Inflammatory macrophage treated with lipopolysaccharide for 4 hours (primary cell): ENCODE data around the gene MAD1L1.

ENCODE experiments used
- DNase-seq: peaks from one replicate; pipeline ENCODE4 v3.0.0-alpha.2; 2020

The MAD1L1 gene

DNA sequence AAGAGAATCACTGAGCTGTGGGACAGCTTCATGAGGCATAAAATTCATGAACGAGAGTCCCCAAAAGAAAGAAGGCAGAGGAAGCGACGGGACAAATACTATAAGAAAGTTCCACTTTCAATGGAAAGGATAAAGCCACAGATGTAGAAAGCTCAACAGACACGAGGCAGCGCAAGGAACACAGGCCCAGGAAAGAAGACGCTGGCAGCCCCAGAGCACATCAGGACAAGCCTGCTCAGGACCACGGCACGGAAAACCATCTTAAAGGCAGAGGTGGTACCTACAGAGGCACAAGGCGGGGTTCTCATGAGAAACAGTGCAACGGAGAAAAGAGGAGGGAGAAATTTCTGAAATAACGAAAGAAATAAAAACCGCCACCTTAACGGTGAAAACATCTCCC is 273.4 kb downstream of the MAD1L1 start:
- DNase-seq, result no peak

DNA sequence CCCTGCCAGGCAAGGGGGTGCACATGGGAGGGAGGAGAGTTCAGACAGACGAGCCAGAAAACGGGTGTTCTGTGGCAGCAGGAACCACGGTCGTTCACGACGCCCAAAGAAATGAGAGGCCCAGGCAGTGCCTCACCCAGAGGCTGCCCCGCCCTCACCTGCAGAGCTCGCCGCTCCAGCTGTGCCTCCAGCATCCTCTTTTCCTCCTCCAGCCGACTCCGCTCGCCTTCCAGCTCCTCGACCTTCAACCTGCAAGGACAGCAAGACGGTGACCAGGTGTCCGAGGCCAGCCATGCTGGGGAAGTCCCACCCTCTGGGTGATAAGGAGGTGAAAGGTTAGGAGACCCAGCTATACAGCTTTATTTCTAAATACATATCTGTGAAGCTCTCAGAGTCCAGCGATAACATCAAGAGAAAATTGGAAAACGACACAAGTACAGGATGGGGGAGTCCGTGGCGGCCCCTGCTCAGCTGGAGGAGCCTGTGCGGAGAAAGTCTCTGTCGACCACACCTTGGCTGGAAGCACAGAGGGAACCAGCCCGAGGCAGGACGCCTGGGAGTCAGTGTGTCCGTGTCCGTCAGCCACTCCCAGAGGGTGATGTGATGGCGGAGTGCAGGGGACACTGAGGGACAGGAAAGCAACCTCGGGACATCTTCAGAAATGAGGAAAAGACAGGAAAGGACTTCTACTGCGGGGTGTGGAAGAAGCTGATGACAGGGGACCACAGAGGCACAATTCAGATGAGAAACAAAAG is 275.1 kb downstream of the MAD1L1 start:
- no peak for DNase-seq

DNA sequence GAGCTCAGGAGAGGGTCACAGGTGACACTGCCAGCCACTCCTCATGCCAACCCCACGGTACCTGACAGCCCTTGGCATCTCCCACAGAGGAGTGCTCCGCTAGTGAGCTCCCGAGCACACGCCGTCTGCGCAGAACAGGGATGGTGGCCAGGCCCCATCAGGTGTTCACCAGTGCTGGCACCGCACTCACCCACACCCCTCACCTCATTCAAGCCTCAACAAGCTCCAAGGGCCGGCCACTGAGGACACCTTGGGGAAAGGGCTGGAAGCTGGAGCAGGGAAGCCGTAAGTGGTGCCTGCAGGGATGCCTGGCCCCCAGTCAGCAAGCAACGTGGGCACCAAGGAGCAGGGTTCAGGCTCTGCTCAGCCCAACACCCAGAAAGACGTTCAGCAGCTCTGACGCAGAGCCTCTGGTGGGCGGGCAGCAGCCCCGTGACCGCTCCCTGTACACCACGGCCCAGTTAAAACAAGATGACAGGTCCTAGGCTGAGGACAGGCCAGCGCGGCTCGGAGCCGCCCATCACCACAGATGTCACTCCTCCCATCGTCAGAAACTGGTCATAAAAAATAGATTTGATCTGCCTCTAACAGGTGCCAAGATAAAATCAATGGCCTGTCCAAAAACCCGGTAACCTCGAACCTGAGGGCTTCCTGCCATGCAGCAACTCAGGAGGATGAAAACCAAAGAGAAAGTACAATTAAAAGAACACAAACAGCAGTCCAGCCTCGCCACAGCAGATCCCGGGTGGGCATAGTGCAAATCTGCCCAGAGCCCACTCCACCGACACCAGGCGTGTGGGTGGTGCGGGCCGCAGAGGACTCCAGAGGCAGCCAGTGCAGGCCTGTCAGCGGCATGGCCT is 275.9 kb downstream of the MAD1L1 start:
- DNase-seq, result no peak

DNA sequence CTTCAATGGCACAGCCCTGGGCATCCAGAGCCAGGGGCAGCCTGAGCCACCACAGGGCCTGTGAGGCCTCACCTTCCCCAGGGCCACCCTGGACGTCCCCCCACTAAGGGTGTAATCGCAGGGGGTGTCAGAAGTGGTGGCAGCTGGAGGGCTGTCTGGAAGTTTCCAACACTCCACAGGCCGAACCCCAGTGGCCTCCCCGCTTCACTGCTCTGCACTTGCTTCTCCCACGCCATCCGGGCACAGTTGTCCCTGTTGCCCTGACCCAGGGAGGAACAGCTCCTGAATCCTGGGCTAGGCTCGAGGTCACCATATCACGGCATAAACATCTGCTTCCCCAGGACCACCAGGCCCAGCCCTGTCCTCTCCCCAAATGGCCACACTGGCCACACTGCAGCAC is 276.6 kb downstream of the MAD1L1 start:
- no peak for DNase-seq

DNA sequence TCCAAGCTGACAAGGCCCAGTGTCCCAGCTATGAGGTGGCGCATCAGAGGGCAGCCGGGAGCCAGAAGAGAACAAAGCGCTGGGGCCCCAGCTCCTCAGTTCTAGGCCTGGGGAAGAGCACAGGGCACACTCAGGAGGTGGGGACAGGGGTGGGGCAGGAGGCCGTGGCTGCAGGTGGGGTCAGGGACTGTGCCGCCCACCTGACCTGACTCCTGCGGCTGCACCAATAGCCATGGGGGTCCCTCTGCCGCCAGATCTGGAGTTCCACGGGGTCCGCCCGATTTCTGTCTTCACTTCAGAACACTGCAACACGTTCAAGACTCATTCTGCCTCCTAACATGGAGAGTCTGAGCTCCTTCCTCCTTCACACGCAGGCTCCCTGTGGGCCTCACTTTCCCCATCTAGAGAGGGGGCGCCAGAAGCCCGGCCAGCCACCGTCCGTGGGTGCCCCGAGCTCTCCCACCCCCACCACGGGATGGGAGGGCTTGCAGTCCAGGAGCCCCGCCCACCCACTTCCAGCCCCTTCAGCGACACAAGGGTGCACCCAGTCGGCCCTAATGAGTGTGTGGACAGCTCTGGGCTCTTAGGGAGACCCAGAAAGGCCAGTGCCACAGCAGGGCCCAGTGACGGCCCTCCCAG is 278.3 kb downstream of the MAD1L1 start:
- no peak for DNase-seq

DNA sequence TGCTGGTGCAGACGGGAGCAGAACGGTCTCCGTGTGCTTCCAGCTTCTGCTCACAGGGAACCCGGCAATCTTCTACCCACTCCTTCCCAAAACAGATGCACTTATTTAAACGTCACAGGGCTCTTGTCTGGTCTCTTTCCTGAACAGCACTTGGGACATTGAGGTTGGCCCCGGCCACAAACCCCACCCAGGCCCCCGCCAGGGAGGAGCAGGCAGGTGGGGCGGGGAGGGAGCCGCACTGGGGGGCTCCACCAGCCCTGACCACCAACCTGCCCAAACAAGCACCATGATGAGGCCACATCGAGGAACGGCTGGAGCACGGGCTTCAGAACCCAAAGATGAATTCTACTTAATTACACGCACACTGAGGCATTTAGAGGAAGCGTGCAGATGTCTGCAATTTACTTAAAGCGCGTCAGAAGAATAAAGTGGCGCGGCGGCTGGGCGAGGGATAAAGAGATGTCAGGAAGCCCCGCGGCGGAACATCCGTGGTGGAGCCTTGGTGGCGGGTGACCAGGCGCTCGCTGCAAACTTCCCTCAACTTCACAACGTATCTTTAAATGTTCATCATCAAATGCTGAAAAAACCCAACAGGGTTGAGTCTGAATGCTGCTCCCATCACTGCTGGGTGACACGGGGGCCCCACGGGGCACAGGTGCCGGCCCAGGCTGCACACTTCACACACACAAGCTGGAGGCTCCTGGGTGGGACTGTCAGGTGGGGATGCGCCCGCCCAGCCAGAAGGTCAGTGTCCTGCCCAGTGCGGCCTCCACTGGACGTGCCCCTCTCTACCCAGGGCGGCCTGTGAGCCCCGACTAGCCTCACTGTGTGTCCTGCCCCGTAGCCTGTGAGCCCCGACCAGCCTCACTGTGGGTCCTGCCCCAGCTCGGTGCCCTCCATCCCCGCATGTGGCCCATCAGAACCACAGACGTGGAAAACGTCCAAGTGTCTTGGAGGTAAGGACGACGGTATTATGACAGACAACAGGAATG is 279.2 kb downstream of the MAD1L1 start:
- DNase-seq, result no peak

DNA sequence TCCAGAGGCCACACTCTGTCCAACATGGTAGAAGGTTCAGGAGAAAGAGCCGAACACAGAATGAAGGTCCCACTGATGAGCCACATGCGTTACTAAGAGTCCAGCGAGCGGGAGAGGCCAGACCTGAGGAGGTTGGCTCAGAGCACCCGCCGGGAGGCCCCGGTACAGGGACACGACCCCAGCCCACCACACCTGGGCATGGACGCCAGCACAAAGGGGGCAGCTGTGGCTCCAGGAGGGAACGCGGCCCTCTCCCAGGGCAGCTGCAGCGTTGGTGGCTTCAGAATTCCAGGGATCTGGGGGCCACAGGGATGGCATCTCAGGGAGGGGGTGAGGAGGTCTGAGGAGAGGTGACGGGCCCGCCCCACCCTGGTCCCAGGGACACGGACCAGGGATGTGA is 280.0 kb downstream of the MAD1L1 start:
- DNase-seq, result no peak

DNA sequence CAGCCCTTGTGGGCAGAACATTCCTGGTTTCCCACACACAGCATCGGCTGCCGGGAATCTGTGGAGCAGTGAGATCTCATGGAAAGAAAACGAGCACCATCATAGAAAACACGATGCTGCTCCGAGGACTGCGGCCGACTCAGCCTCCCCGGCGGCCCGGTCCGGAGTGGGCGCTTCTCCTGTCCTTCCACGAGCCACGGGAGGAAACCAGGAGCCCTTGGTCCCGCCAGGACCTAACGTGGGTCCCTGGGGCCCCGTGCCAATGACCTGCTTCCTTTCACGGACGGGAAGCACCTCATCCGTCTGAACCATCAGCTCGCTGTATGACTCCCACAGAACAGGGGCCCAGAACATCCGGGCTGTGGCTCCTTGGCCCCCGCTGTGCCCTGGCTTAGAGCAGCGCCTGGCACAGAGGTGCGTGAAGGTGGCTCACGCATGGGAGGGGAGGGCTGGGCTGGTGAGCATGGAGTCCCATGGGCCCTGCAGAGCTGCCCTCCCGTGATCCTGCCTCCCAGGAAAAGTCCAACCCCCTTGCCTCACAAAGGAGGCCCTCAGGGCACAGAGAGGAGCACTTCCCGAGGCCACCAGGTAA is 280.5 kb downstream of the MAD1L1 start:
- no peak for DNase-seq

DNA sequence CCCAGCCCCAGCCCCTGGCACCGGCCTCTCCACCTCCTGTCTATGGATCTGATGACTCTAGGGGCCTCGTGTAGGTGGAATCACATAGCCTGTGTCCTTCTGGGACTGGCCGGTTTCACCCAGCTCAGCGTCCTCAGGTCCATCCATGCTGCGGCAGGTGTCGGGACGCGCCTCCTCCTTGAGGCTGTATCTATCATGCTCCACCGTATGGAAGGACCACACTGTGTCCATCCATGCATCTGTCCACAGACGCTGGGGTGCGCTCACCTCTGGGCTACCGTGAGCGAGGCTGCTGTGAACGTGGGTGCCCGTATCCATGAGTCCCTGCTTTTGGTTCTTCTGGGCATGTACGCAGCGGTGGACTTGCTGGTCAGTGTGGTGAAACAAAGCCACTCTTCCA is 281.1 kb downstream of the MAD1L1 start:
- DNase-seq, result no peak

DNA sequence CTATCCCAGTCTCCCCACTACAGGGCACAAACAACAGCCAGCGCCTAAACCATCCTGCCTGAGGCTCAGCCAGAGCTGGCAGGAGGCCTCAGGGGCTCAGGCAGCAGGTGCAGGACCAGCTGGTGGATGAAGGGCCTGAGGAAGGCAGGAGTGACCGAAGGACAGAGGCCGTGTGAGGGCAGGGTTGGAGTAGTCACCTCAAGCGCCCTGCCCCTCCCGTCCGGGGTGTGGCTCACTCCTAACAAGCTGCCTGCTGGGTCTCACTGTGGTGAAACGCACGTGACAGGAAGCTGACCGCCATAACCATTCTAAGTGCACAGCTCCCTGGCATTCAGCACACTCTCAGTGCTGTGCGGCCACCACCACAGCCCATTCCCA is 281.6 kb downstream of the MAD1L1 start:
- DNase-seq, result peak; percentile 45

DNA sequence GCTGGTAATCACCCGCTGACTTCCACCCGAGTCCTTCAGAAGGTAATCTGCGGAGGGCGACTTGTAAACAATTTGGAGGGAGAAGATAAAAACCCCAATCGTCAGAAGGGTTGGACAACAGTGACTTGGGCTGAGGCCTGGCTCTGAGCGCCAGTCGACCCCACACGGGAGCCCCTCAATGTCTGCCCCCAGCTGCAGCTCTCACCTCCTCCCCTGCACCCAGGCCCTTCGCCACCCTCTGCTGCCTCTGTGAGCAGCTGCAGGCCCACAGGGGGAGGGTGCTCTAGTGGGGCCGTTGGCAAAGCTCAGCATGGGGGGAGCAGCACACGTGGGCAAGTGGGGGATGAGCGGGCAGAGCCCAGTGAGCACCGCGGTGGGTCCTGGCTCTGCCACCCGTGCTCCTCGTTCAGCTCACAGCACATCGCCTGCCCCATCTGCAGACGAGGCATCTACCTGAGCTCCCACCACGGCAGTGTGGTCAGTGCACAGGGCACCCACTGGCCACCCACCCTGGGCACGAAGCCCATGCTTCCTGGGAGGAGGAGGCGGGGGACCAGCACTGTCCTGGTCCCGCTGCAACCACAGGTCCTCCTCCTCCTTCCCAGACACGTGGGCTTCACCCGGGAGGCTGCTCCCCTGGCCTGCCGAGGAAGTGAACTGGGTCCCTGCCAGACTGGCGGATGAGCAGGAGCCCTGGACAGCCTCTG is 282.1 kb downstream of the MAD1L1 start:
- no peak for DNase-seq

DNA sequence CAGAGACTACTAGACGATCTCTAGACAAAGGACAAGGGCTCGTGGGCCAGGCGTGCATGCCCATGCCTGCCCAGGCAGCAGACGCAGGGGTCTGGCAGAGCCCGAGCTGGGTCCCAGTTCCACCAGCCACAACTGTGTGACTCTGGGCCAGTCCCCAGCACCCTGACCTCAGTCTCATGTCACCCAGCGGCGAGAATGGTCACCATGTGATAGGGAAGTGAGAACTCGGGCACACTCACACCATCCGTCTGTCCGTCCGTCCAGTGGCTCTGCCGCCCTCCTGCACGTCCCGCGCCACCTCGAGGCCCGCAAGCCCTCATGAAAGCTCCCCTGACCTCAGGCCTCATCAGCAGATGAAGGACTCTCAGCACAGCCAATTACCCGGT is 282.7 kb downstream of the MAD1L1 start:
- peak; percentile 40 for DNase-seq

DNA sequence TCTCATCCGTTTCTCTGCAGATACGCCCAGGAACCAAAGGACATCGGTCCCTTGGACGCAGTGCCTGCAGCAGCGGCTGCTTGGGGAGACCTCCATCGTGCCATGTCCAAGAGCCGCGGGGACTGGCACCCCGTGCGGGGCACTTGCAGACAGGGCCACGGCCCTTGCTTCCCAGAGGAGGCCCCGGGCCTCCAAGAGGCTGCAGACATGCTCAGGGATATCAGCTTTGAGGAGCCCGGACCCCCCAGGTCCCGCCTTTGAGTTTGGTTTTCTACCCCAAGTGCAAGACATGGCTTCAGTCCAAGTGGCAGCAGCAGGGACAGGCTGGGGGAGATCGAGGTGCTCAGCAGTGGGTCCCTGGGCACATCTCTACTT is 283.1 kb downstream of the MAD1L1 start:
- DNase-seq, result no peak

DNA sequence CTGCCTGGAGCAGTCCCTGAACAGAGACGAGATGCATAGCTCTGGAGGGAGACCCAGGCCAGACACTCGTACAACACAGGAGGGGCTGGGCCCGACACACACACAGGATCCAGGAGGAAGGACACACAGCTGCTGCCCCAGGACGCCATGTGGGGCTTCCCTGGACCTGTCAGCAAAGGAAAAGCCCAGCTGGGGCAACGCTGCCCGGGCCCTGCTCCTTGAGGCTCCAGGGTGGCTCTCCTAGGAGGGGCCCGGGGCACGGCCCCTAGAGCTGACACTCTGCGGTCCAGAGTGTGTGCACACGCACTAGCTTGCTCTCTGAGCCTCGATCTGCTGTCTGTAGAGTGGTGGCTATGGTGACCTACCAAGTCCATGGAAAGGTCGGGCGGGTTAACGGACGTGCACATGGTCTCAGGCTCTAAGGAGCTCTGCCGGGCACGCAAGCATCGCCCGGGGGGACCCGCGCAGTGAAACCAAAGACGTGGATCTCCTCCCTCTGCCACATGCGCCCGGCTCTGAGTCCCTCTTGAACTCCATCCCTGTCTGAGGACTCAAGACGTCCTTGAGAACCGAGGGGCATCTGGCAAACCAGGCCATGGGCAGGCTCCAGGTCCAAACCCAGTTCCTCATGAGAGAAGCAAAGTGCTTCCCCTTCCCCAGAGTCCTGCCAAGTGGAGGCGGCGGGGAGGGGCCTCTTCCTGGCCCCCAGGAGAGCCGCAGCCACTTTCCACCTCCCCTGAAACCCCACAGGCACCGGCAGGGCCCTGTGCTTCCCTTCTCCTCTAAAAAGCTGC is 283.7 kb downstream of the MAD1L1 start:
- no peak for DNase-seq

DNA sequence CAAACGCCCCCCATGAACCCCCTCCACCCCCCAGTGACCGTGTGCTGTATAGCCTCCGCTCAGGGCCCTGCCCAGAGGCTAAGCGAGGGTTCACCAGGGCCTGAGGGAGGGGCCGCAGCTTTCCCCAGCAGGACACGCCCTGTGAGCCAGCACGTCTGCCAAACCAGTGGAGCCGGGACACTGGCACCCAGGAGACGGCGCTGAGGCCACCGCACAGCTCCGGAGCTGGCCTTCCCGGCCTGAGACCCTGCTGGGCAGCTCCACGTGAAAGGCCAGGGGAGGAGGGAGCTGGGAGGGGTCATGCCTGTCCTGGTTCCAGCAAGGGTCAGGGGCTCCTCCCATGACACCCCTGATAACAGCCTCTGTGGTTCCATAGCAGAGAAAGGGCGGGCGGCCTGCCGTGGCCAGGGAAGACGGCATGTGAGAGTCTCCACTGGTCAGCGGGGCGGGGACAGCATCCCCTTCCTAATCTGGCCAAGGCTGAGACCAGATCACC is 284.4 kb downstream of the MAD1L1 start:
- DNase-seq, result no peak

DNA sequence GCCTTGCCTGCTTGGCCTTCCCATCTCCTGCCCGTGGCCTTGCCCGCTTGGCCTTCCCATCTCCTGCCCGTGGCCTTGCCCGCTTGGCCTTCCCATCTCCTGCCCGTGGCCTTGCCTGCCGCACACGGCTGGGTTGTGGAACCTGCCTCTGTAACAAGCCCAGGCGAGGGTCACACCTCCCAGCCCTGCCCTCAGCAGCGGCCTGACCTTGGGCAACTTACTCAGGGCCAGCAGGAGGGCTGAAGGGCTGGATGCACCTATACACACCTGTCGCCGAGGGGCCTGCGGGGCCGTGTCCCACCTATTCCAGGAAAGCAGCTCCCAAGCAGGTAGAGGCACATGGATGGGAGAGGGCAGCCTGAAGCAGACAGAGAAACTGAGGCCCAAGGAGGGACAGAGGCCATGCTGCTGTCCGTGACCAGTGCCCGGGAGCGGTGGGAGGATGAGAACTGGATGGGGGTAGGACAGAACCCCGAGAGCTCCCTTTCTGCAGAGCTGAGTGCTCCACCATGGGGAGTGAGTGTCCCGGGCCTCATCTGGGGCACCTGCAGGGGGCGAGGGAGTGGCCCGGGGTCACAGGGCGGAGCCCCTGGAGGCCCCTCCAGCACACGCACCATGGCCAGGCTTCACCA is 285.0 kb downstream of the MAD1L1 start:
- DNase-seq, result no peak

DNA sequence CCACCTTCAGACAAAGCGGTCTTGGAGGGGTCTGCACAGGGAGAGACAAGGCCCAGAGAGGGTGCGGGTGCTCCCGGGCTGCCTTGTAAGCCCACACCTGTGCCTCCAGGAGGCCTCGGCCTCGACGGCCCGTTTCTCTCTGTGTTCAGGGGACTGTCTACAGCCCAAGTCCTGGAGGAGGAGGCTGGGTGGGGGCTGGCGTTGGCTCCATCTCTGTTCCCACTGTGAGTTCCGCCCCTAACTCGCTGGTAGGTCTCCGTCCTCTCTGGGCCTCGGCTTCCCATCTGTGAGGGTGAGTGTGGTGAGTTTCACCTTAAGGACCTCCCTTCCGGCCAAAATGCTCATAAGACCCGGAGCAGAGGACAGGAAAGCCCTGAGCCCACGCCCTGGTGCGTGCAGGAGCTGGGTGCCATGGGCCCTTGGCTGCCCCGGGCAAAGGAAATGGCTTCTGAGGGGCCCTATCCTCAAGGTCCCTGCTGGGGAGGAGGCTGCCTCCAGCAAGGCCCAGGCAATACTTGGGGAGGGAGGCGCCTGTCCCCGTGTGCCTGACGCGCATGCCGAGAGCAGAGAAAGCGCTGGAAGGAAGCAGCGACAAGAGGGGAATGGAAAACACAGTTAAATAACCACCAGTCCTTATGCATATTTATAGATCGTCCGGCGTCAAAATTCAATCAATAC is 285.8 kb downstream of the MAD1L1 start:
- DNase-seq, result no peak

DNA sequence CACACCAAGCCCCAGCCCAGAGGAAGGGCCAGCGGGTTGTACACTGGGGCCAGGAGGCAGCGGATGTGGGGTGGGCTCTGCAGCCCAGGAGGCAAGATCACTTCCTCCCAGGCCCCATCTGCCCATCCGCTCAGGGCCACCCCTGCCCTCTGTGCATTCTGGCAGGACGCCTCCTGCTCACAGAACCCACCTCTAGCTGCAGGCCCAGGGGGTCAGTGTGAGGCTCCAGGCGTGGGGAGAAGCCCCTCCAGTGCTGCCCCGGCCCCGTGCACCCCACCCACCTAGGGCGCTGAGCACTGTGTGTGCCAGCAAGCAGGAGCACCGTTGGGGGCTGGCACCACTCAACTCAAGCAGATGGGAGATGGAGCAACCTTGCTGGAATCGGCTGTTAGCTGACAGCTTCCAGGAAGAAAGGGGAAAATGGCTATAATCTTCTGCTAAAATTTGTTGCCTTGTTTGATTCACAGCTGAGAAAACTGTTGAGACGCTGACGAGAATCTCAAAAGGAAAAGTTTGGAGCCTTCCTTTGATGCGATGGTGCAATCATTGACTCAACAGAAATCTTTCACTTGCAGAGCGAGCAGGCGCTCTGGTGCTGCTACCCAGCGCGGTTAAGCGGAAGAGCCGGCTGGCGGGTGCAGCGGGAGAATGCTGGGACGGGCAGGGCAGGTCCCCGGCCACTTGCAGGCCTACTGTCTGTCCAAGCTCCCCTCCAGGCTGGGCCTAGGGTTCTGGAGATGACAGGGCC is 286.5 kb downstream of the MAD1L1 start:
- DNase-seq, result peak; percentile 24

DNA sequence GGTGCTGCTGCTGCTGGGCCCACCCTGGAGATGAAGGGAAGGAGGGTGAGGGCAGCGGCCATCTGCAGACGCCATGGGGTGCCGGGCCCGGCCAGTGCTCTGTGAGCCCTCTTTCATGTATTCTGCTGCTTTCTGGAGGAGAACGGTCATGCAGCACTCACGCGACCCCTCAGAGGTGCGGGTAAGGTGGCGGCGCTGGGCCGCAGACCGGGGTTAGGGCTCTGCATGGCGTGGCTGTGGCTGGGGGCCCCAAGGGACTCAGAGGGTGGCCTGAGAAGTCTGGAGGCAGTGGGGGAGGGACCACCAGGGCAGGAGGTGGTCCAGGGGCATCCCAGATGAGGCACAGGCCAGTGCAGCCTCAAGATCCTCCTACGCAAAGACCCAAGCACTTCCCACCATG is 287.2 kb downstream of the MAD1L1 start:
- DNase-seq, result no peak
